MM.1S (cell line): Measurements from ENCODE around the gene FAH.

Source experiments
- CTCF ChIP-seq: fragments of 300-600 bp; sonication (generic); IDR thresholded peaks from 2 replicates; pipeline ENCODE4 v1.5.1; 2016; ENCODE audit warnings: antibody characterized with exemption, low read length, mixed read lengths
- EZH2 ChIP-seq: fragments of 300-600 bp; sonication (generic); optimal IDR thresholded peaks from 2 replicates; pipeline ENCODE3; 2017; ENCODE audit warnings: low read depth, mild to moderate bottlenecking, antibody characterized with exemption, low read length, mixed read lengths
- EZH2phosphoT487 ChIP-seq: fragments of 300-600 bp; sonication (generic); IDR thresholded peaks from 2 replicates; pipeline ENCODE4 v1.6.1; 2018; ENCODE audit warnings: antibody characterized with exemption, low read length

GRCh38 chr15:80179935-80180334 lies 27.1 kb downstream of the FAH start:
- TF ChIP-seq EZH2phosphoT487 (no peak), CTCF (no peak), EZH2 (no peak)
